Endothelial cell of umbilical vein (primary cell): ENCODE results near the gene TMEM40.

Experiments used
- CTCF ChIP-seq, 2 donors: IDR thresholded peaks; 1 replicate in 1 of 2; 2 replicates in 1 of 2; pipeline ENCODE4 v1.5.1; 2011; ENCODE audit warnings: low read length in 2 of 2, mild to moderate bottlenecking in 2 of 2, moderate library complexity in 2 of 2, control low read depth in 1 of 2, inconsistent platforms in 1 of 2, low read depth in 1 of 2; ENCODE audit not compliant: insufficient read depth in 1 of 2; ENCODE audit errors: extremely low read depth in 1 of 2
- GATA2 ChIP-seq: IDR thresholded peaks from 2 replicates; pipeline ENCODE4 v1.7.0; 2011; ENCODE audit warnings: low read depth, mild to moderate bottlenecking, moderate library complexity, mixed read lengths, low read length; ENCODE audit not compliant: insufficient read length, insufficient read depth
- MAX ChIP-seq: IDR thresholded peaks from 2 replicates; pipeline ENCODE4 v1.6.1; 2011; ENCODE audit not compliant: insufficient read depth, insufficient read length

DNA sequence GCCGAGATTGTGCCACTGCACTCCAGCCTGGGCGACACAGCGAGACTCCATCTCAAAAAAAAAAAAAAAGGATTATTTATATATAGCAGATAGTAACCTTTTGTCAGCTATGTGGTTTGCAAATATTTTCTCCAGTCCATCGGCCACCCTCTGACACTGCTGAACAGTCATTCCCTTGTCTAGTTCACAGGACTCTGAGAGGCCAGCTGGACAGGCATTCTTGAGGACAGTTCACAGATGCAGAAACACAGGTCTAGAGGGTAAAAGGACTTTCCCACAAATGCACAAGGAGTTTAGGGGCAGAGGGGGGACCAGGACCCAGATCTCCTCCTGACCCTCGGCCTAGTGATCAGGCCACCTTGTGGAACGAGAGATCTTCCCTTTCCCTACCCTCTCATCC, 7.5 kb upstream of the TMEM40 start:
- TF ChIP-seq GATA2 (no peak), MAX (no peak), CTCF (IDR thresholded peaks at IDR 0.05; ENCODE audit: extremely low read depth in 1 of 2, insufficient read depth in 1 of 2, low read depth in 1 of 2, low read length in 2 of 2) (no peak)
